ENCODE results near the gene DNAJB4. TPM values are rescaled to one million over a fixed set of nuclear protein-coding genes. Genes with fewer than 3 reads are reported as not detected.

The DNAJB4 gene
- total RNA-seq, 1 donor from 2014 or later, result 330 TPM

Other genes starting within 250 kb of the DNAJB4 start
- gene USP33, start 245.1 kb upstream of the DNAJB4 start, total RNA-seq, result 112 and 125 TPM in 2 replicates
- gene MIGA1, start 225.3 kb upstream of the DNAJB4 start, total RNA-seq, result 16.1 and 19.9 TPM in 2 replicates
- 3.1 and 5.8 TPM in 2 replicates for gene NEXN, start 116.3 kb upstream of the DNAJB4 start, total RNA-seq
- 106 and 151 TPM in 2 replicates for gene FUBP1, start 25.9 kb upstream of the DNAJB4 start, total RNA-seq
- gene GIPC2, start 41.0 kb downstream of the DNAJB4 start, total RNA-seq, result 55.5 and 69.1 TPM in 2 replicates

All from dermis blood vessel endothelial cell (primary cell).